ENCODE results near the gene BEAN1.
A peak's percentile ranks its signal among the peaks of the same experiment; 100 is the strongest.
"Not testable (repeated sequence)": the region's sequence is repeated elsewhere in the genome, so short reads cannot be mapped to it uniquely, and the experiment has no call there.

BEAN1 gene

GRCh38 chr16:66491716-66492064 is 64.6 kb downstream of the BEAN1 start:
- H3K4me3 ChIP-seq (ENCODE audit: low read length) = no peak overlapping the region
- TF ChIP-seq, protein P1, sequence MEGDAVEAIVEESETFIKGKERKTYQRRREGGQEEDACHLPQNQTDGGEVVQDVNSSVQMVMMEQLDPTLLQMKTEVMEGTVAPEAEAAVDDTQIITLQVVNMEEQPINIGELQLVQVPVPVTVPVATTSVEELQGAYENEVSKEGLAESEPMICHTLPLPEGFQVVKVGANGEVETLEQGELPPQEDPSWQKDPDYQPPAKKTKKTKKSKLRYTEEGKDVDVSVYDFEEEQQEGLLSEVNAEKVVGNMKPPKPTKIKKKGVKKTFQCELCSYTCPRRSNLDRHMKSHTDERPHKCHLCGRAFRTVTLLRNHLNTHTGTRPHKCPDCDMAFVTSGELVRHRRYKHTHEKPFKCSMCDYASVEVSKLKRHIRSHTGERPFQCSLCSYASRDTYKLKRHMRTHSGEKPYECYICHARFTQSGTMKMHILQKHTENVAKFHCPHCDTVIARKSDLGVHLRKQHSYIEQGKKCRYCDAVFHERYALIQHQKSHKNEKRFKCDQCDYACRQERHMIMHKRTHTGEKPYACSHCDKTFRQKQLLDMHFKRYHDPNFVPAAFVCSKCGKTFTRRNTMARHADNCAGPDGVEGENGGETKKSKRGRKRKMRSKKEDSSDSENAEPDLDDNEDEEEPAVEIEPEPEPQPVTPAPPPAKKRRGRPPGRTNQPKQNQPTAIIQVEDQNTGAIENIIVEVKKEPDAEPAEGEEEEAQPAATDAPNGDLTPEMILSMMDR (conservative IDR thresholded peaks at IDR 0.05; ENCODE audit: low read length) = no peak
- no peak for DNase-seq (ENCODE audit: low read depth)

GRCh38 chr16:66493490-66494401 is 66.7 kb downstream of the BEAN1 start:
- TF ChIP-seq, protein P1 (conservative IDR thresholded peaks at IDR 0.05; ENCODE audit: low read length) = no peak
- no peak overlapping the region for H3K4me3 ChIP-seq (ENCODE audit: low read length)
- DNase-seq (ENCODE audit: low read depth) = no peak

DNA sequence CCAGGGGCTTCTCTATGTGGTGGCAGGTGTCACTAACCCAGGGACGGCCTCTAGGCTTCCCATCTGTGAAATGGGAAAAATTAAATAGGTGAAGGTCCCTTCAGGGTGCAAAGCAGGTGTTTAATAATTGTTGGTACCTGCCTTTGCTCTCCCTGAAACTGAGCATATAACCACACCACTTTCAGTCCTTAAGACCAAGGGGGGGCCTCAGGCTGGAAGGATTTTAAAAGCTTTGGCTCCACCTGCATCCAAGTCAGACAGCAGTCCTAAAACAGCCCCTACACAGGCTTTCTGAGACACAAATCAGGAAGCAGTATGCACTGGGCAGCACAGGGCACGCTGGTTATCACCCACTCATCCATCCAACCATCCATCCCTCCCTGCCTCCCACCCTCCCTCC is 67.8 kb downstream of the BEAN1 start:
- no peak overlapping the region for H3K4me3 ChIP-seq (ENCODE audit: low read length)
- no peak for DNase-seq (ENCODE audit: low read depth)
- TF ChIP-seq, protein P1 (conservative IDR thresholded peaks at IDR 0.05; ENCODE audit: low read length) = no peak

DNA sequence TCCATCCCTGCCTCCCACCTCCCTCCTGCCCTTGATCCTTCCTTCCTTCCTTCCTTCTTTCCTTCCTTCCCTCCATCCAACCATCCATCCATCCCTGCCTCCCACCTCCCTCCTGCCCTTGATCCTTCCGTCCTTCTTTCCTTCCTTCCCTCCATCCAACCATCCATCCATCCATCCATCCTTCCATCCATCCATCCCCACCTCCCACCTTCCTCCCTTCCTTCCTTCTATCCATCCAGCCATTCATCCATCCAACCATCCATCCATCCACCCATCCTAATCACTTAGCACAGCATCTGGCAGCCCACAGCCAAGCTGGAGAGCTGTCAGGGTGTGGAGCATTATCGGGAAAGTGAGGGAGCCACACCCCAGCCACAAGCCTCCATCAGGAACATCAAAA is 68.3 kb downstream of the BEAN1 start:
- TF ChIP-seq, protein P1 (conservative IDR thresholded peaks at IDR 0.05; ENCODE audit: low read length) = no peak
- no peak for DNase-seq (ENCODE audit: low read depth)

DNA sequence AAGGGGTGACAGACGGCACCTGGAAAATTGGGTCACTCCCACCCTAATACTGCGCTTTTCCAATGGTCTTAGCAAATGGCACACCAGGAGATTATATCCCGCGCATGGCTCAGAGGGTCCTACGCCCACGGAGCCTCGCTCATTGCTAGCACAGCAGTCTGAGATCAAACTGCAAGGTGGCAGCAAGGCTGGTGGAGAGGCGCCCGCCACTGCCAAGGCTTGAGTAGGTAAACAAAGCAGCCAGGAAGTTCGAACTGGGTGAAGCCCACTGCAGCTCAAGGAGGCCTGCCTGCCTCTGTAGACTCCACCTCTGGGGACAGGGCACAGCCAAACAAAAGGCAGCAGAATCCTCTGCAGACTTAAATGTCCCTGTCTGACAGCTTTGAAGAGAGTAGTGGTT is 69.1 kb downstream of the BEAN1 start:
- DNase-seq (ENCODE audit: low read depth); H3K4me3 ChIP-seq (ENCODE audit: low read length): not testable (repeated sequence)

More for the DNA sequence above, 68.3 kb downstream of the BEAN1 start:
- H3K4me3 ChIP-seq (ENCODE audit: low read length) = no peak overlapping the region

DNA sequence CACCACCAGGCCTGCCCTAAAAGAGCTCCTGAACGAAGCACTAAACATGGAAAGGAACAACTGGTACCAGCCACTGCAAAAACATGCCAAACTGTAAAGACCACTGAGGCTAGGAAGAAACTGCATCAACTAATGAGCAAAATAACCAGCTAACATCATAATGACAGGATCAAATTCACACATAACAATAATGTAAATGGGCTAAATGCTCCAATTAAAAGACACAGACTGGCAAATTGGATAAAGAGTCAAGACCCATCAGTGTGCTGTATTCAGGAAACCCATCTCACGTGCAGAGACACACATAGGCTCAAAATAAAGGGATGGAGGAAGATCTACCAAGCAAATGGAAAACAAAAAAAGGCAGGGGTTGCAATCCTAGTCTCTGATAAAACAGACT is 70.8 kb downstream of the BEAN1 start:
- DNase-seq (ENCODE audit: low read depth); H3K4me3 ChIP-seq (ENCODE audit: low read length): not testable (repeated sequence)

DNA sequence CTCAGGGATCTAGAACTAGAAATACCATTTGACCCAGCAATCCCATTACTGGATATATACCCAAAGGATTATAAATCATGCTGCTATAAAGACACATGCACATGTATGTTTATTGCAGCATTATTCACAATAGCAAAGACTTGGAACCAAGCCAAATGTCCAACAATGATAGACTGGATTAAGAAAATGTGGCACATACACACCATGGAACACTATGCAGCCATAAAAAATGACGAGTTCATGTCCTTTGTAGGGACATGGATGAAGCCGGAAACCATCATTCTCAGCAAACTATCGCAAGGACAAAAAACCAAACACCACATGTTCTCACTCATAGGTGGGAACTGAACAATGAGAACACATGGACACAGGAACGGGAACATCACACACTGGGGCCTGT is 74.5 kb downstream of the BEAN1 start:
- not testable (repeated sequence) for DNase-seq (ENCODE audit: low read depth); H3K4me3 ChIP-seq (ENCODE audit: low read length)

DNA sequence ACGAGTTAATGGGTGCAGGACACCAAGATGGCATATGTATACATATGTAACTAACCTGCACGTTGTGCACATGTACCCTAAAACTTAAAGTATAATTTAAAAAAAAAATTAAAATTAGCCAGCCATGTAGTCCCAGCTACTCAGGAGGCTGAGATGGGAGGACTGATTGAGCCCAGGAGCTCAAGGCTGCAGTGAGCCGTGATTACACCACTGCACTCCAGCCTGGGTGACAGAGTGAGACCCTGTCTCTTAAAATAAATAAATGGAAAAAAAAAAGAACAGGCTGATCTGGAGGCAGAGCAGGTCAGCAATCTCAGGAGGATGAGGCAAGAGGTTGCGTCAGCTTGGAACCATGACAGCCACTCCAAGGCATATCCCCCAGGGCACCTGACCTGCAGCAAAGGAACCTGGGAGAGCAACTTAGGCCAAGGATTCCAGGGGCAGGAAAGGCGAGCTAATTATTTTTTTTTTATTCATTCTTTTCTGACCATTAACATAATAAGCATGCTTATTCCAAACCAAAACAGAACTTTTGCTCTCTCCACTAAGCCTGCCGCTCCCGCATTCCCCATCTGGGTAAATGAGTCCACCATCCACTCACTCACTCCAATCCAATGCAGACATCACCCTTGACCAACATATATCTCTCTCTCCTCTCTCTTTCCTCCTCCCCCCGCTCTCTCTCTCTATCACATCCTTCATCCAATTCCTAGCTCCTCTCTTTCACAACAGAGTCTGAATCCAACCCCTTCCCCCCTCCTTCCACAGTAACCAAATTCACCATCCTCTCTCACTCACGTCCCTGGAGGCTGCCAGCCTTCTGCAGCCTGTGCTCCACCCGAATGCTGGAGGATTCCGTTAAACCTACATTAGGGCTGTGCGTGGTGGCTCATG is 75.2 kb downstream of the BEAN1 start:
- DNase-seq (ENCODE audit: low read depth) = peak; percentile 81
- H3K4me3 ChIP-seq (ENCODE audit: low read length) = no peak overlapping the region
- TF ChIP-seq, protein P1 (conservative IDR thresholded peaks at IDR 0.05; ENCODE audit: low read length) = no peak
